Hypothalamus (tissue), 51 donors: ENCODE results near the gene AQP2.
A peak's percentile ranks its signal among the peaks of the same experiment; 100 is the strongest.

Source experiments
- DNase-seq, 51 donors: peaks; one replicate each; lab custom pipeline; 2025; lab: John Stamatoyannopoulos, UW

The AQP2 gene

GRCh38 chr12:49967777-49968250, 17.3 kb downstream of the AQP2 start:
- DNase-seq: no peak

GRCh38 chr12:49968471-49968870, 17.9 kb downstream of the AQP2 start:
- DNase-seq: peak in 2 of 51 donors; percentile 27 to 34

GRCh38 chr12:49969027-49969426, 18.5 kb downstream of the AQP2 start:
- peak in 40 of 51 donors; percentile 13 to 83 (median 59) for DNase-seq

GRCh38 chr12:49969651-49970429, 19.3 kb downstream of the AQP2 start:
- DNase-seq: peak in 2 of 51 donors; percentile 23 to 27

- no peak for DNase-seq
Observed at GRCh38 chr12:49970658-49971057, 20.1 kb downstream of the AQP2 start.

GRCh38 chr12:49971141-49971540, 20.6 kb downstream of the AQP2 start:
- DNase-seq: no peak

GRCh38 chr12:49972129-49972528, 21.6 kb downstream of the AQP2 start:
- peak in 4 of 51 donors; percentile 11 to 37 (median 29) for DNase-seq

- DNase-seq: no peak
Observed at GRCh38 chr12:49972641-49973360, 22.3 kb downstream of the AQP2 start, which contains the start of gene AQP6. Gene AQP6, plus strand, starts transcription at chr12:49972947. Its CDS starts 227 bp downstream, at chr12:49973174.

GRCh38 chr12:49973361-49973830, 22.9 kb downstream of the AQP2 start:
- no peak for DNase-seq

GRCh38 chr12:49974231-49974675, 23.7 kb downstream of the AQP2 start:
- DNase-seq: peak in 47 of 51 donors; percentile 15 to 90 (median 71)

GRCh38 chr12:49974677-49975317, 24.3 kb downstream of the AQP2 start:
- DNase-seq: peak in 28 of 51 donors; percentile 25 to 80 (median 56)

- no peak for DNase-seq
Observed at GRCh38 chr12:49975318-49975761, 24.8 kb downstream of the AQP2 start.

GRCh38 chr12:49976557-49976956, 26.0 kb downstream of the AQP2 start:
- no peak for DNase-seq

- DNase-seq: no peak
Observed at GRCh38 chr12:49978125-49978524, 27.6 kb downstream of the AQP2 start.

- peak in 34 of 51 donors; percentile 17 to 86 (median 56) for DNase-seq
Observed at GRCh38 chr12:49979016-49979586, 28.6 kb downstream of the AQP2 start.

GRCh38 chr12:49979791-49980190, 29.3 kb downstream of the AQP2 start:
- DNase-seq: no peak

GRCh38 chr12:49980501-49981349, 30.2 kb downstream of the AQP2 start:
- no peak for DNase-seq

GRCh38 chr12:49982246-49983087, 31.9 kb downstream of the AQP2 start:
- no peak for DNase-seq
